Uterus (tissue), 4 donors: ENCODE data around the gene SLC18A2. TPM values are rescaled to one million over a fixed set of nuclear protein-coding genes. Genes with fewer than 3 reads are reported as not detected.

Source experiments
- DNase-seq, 2 donors: peaks; one replicate each; pipeline ENCODE4 v3.0.0-alpha.2; 2019 to 2020
- H3K27ac ChIP-seq, 2 donors: fragments of 200-600 bp; sonication (generic); 1 replicate in 1 of 2; 2 replicates in 1 of 2; pipeline ENCODE4 v1.5.1; 2016 to 2018
- H3K27me3 ChIP-seq, 2 donors: fragments of 200-600 bp; sonication (generic); one replicate each; pipeline ENCODE4 v1.5.1; 2018 to 2019; ENCODE audit warnings: control low read depth in 1 of 2
- H3K36me3 ChIP-seq, 2 donors: fragments of 200-600 bp; sonication (generic); one replicate each; pipeline ENCODE4 v1.5.1; 2019; ENCODE audit warnings: control low read depth in 1 of 2
- H3K4me1 ChIP-seq, 2 donors: fragments of 200-600 bp; sonication (generic); one replicate each; pipeline ENCODE4 v1.5.1; 2018 to 2019; ENCODE audit warnings: control low read depth in 1 of 2
- H3K4me3 ChIP-seq, 2 donors: fragments of 200-600 bp; sonication (generic); 1 replicate in 1 of 2; 2 replicates in 1 of 2; pipeline ENCODE4 v1.5.1; 2018 to 2019; ENCODE audit warnings: mild to moderate bottlenecking in 1 of 2
- H3K9me3 ChIP-seq, 2 donors: fragments of 200-600 bp; sonication (generic); one replicate each; pipeline ENCODE4 v1.5.1; 2019; ENCODE audit warnings: control low read depth in 1 of 2
- CTCF ChIP-seq, 4 experiments: fragments of 200-600 bp in 2 of 4; fragments of 450-650 bp in 2 of 4; sonication (generic) in 2 of 4; IDR thresholded peaks; one replicate each; pipeline ENCODE4 v1.5.1; 2016 to 2019; ENCODE audit warnings: antibody characterized with exemption in 4 of 4, mild to moderate bottlenecking in 2 of 4, moderate library complexity in 1 of 4
- POLR2A ChIP-seq, 2 donors: fragments of 450-650 bp; IDR thresholded peaks; one replicate each; pipeline ENCODE4 v1.6.1; 2016; ENCODE audit warnings: antibody characterized with exemption in 2 of 2, mild to moderate bottlenecking in 1 of 2, moderate library complexity in 1 of 2
- intact Hi-C: fragments of 100-400 bp; cut with DNase I; formaldehyde crosslinking; loops from one replicate; pipeline ENCODE4 v1.15.1; 2023; ENCODE audit warnings: low total_unique reads
- total RNA-seq, 4 donors: library from RNA; depleted of rRNA in 3 of 4; stranded (reverse); fragments of >200 nt in 3 of 4; gene quantifications; one replicate each; pipeline versions ENCODE4 v1.1.0 to v1.2.4, GENCODE V29; 2014 to 2023
- donor health status: DM: yes; HTN: yes; CAD: no.

The SLC18A2 gene
- total RNA-seq, 4 donors from 2014 or later: 0.26 to 2.6 (median 0.70) TPM

- Histone ChIP-seq H3K4me3 (no peak overlapping the region), H3K9me3 (no peaks in the 10 kb centered on the region), H3K4me1 (no peaks in the 10 kb centered on the region), H3K27ac (no peak overlapping the region), H3K27me3 (no peaks in the 10 kb centered on the region), H3K36me3 (no peaks in the 10 kb centered on the region)
- DNase-seq: no peak
- TF ChIP-seq POLR2A (IDR thresholded peaks at IDR 0.05) (no peak), CTCF (IDR thresholded peaks at IDR 0.05) (no peak)
- intact Hi-C loops: no loop called here
These were observed 65.8 kb downstream of the SLC18A2 start for GRCh38 chr10:117306674-117307073.

- intact Hi-C loops: no loop called here
- Histone ChIP-seq H3K4me3 (no peak overlapping the region), H3K9me3 (no peaks in the 10 kb centered on the region), H3K27me3 (no peaks in the 10 kb centered on the region), H3K36me3 (no peaks in the 10 kb centered on the region), H3K27ac (no peak overlapping the region), H3K4me1 (no peaks in the 10 kb centered on the region)
- TF ChIP-seq CTCF (IDR thresholded peaks at IDR 0.05) (no peak), POLR2A (IDR thresholded peaks at IDR 0.05) (no peak)
- DNase-seq: no peak
These were observed 70.3 kb downstream of the SLC18A2 start for GRCh38 chr10:117311261-117311660.

- TF ChIP-seq CTCF (IDR thresholded peaks at IDR 0.05) (no peak), POLR2A (IDR thresholded peaks at IDR 0.05) (no peak)
These were observed 71.5 kb downstream of the SLC18A2 start for GRCh38 chr10:117312430-117312829.

GRCh38 chr10:117313641-117314040 lies 72.7 kb downstream of the SLC18A2 start:
- H3K9me3 ChIP-seq: no peaks in the 10 kb centered on the region
- no peaks in the 10 kb centered on the region for H3K4me1 ChIP-seq
- H3K27me3 ChIP-seq: no peaks in the 10 kb centered on the region
- H3K27ac ChIP-seq: no peak overlapping the region
- H3K36me3 ChIP-seq: no peaks in the 10 kb centered on the region
- intact Hi-C loops: no loop called here
- no peak for DNase-seq
- H3K4me3 ChIP-seq: no peak overlapping the region
- TF ChIP-seq CTCF (IDR thresholded peaks at IDR 0.05) (no peak), POLR2A (IDR thresholded peaks at IDR 0.05) (no peak)

More at GRCh38 chr10:117312430-117312829, 71.5 kb downstream of the SLC18A2 start:
- Histone ChIP-seq H3K27me3 (no peaks in the 10 kb centered on the region), H3K4me3 (no peak overlapping the region), H3K4me1 (no peaks in the 10 kb centered on the region), H3K36me3 (no peaks in the 10 kb centered on the region), H3K9me3 (no peaks in the 10 kb centered on the region), H3K27ac (no peak overlapping the region)
- intact Hi-C loops: no loop called here
- no peak for DNase-seq

GRCh38 chr10:117316701-117317100 lies 75.8 kb downstream of the SLC18A2 start:
- no peak for DNase-seq
- H3K4me3 ChIP-seq: no peak overlapping the region
- no peaks in the 10 kb centered on the region for H3K4me1 ChIP-seq
- no peak overlapping the region for H3K27ac ChIP-seq
- no peaks in the 10 kb centered on the region for H3K36me3 ChIP-seq
- no peaks in the 10 kb centered on the region for H3K27me3 ChIP-seq
- H3K9me3 ChIP-seq: no peaks in the 10 kb centered on the region
- intact Hi-C loops: no loop called here
- TF ChIP-seq POLR2A (IDR thresholded peaks at IDR 0.05) (no peak), CTCF (IDR thresholded peaks at IDR 0.05) (no peak)
